NCI-H524 treated with DMSO at 0.1 percent for 48 hours (cell line): Measurements from ENCODE around the gene RRBP1.

Experiments used
- DNase-seq: peaks from one replicate; lab custom pipeline; 2025; lab: John Stamatoyannopoulos, UW

Gene RRBP1, protein sequence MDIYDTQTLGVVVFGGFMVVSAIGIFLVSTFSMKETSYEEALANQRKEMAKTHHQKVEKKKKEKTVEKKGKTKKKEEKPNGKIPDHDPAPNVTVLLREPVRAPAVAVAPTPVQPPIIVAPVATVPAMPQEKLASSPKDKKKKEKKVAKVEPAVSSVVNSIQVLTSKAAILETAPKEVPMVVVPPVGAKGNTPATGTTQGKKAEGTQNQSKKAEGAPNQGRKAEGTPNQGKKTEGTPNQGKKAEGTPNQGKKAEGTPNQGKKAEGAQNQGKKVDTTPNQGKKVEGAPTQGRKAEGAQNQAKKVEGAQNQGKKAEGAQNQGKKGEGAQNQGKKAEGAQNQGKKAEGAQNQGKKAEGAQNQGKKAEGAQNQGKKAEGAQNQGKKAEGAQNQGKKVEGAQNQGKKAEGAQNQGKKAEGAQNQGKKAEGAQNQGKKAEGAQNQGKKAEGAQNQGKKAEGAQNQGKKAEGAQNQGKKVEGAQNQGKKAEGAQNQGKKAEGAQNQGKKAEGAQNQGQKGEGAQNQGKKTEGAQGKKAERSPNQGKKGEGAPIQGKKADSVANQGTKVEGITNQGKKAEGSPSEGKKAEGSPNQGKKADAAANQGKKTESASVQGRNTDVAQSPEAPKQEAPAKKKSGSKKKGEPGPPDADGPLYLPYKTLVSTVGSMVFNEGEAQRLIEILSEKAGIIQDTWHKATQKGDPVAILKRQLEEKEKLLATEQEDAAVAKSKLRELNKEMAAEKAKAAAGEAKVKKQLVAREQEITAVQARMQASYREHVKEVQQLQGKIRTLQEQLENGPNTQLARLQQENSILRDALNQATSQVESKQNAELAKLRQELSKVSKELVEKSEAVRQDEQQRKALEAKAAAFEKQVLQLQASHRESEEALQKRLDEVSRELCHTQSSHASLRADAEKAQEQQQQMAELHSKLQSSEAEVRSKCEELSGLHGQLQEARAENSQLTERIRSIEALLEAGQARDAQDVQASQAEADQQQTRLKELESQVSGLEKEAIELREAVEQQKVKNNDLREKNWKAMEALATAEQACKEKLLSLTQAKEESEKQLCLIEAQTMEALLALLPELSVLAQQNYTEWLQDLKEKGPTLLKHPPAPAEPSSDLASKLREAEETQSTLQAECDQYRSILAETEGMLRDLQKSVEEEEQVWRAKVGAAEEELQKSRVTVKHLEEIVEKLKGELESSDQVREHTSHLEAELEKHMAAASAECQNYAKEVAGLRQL (N-terminal part only)

DNA sequence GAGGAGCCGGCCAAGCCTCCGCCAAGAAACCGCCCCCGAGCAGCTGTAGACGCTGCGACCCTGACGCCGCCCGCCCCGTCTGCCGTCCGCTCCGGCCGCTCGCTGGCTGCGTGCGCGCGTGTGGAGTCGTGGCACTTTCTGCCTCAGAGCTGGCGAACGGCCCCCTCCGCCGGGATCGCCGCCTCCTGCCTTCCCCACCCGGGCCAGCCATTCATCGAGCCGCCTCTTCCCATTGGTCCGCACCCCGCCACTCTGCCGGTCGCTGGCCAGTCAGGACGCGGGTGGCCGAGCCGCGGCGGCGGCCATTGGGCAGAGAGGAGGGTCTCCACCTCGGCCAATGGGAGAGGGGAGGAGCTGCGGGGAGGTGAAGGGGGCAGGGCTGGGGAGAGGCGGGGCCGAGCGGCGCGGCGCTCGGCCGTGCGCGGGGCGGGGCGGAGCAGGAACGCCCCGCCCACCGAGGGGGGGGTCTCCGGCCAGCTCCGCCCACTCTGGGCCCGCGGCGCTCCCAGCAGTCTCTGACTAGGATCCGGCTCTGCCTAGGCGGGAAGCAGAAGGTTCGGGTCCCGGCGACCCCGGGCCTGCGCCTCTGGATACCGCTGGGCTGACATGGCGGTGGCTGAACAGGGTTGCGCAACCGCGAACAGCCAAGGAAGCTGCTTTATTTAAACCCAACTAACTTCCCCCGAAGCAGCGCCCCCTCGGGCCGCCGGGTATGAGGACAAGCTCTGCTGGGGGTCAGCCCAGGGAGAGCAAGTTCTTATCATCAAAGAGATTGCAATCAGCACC is at the start of gene RRBP1:
RRBP1 (minus strand) TSS at position 140 of the 786 bp plus-strand sequence. CDS start 21,735 bp downstream, outside the sequence.
- peak; percentile 85 for DNase-seq

DNA sequence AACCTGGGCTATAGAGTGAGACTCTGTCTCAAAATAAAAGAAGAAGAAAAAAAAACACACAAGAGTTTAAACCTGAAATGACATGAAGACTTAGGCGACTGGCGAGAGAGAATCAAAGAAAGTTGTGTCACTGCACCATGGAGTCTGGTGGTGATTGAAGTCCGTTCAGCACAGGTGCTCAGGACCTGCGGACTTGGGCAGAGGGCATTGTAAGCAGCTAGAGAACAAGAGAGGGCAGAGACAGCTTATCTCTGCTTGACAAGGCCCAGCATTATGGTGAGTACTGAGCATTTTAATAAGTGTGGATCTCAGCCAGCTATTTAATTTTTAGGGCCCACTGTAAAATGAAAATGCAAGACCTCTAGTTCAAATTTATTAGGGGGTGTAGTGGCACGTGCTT is 49.2 kb upstream of the RRBP1 start:
- DNase-seq, result no peak

DNA sequence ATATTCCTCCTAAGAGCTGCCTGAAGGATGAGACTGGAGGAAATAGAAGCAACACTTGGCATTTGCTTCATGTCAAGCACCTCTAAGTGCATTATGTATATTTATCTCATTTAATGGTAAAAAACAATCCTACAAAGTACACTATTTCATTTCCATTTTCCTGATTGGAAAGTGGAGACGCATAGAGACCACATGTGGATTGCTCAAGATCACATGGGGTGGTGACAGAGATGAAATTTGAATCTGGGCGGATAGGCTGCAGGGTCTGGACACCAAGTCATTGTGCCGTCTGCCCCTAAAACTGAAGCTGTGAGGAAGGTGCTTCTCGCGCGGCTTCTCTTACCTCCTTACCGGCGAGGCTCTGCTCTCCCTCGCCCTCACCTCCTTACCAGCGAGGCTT is 48.0 kb upstream of the RRBP1 start:
- no peak for DNase-seq

DNA sequence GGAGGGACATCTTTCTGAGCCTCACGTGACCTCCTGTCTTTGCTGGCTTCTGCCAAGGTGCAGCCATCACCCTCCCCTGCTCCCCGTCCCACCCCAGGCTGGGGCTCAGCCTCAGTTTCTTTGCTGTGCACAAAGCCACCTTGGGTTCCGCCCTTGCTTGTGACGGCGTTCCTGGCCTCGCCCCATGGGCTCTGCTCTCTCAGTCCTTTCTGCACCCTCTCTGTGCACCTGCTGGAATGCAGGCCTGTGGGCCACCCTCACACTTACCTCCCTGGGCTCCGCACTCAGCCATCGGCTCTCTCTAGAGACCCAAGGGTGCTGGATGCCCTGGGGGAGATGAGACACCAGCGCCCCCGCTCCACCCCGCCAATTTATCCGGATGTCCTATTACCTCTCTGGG is 46.0 kb upstream of the RRBP1 start:
- no peak for DNase-seq

DNA sequence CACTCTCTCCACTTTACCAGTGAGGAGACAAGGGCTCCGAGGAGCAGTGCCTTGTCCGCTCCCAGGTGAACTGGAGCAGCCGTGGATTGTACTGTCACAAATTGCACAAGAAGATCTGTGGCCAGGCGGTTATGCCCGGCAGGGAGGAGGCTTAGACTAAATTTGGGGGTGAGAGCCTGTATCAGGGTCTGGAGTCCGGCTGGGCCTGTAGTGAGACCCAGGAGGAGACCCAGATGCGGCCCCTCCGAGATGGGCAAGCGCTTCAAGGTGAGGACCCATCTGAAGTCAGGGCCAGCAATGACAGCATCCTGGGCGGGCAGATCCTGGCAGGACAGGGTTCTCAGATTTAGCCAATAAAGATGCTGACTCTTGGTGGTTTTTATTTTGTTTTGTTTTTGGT is 45.3 kb upstream of the RRBP1 start:
- DNase-seq, result no peak

DNA sequence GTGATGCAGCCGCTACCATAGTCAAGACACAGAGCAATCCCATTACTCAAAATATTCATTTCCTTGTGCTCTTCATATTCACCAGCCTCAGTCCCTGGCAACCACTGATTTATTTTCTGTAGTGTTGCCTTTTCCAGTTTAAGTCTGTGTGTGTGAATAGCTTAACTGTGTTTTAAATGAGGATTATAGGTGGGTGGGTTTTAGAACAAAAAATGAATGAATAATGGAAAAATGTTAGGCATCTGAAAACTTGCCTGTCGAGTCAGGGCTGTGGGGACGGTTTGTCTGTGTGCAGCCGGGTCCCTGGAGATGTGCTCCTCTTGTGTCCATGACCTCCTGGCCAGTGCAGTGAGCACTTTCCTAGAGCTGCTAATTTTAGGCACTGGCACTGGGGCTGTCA is 44.9 kb upstream of the RRBP1 start:
- DNase-seq, result no peak

DNA sequence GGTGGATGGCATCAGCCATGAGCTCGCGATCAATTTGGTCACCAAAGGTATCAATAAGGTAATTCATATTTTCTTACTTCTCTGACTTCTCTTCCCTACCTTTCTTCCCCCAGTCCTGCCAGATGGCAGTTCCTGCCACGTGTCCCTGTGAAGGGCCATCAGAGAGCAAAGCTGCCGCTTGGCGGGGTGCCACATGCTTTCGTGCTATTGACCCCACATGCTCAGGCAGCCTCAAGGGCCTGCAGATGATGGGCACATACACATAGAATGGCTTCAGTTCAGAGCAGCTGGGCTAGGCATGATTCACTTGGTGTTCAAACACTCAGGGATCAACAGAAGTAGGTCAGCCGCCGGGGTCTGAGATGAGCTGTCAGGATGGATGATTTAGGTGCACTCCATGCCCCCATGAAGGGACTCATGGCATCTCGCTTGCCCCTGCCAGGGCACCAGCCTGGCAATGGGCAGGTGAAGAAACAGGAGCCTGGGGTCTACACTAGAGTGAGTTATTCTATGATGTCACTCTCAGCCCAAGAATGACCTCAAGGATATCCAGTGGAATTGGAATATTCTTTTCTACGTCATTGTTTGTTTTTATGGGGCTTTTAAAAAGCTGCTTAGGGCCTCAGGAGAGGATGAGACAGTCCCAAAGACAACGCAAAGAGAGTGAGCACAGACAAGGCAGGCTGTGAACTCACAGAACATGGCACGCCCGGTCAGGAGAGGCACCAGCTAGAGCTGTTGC is 43.2 kb upstream of the RRBP1 start:
- DNase-seq, result peak; percentile 98

DNA sequence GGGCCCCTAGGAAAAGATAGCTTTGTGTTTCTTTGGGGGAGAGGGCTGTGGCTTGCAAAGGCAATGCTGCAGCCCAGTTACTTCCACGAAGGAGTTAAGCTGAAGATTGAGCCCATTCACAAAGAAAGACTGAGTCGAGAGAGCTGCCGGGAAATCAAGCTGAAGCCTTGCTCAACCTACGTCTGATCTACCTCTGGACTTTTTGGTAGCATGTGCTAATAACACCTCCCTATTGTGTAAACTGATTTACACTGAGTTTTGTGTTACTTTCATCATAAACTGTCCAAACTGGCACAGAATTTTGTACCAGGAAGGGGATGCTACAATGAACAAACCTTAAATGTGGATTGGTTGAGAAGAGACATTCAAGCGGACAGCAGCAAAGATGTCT is 41.3 kb upstream of the RRBP1 start:
- DNase-seq, result no peak

DNA sequence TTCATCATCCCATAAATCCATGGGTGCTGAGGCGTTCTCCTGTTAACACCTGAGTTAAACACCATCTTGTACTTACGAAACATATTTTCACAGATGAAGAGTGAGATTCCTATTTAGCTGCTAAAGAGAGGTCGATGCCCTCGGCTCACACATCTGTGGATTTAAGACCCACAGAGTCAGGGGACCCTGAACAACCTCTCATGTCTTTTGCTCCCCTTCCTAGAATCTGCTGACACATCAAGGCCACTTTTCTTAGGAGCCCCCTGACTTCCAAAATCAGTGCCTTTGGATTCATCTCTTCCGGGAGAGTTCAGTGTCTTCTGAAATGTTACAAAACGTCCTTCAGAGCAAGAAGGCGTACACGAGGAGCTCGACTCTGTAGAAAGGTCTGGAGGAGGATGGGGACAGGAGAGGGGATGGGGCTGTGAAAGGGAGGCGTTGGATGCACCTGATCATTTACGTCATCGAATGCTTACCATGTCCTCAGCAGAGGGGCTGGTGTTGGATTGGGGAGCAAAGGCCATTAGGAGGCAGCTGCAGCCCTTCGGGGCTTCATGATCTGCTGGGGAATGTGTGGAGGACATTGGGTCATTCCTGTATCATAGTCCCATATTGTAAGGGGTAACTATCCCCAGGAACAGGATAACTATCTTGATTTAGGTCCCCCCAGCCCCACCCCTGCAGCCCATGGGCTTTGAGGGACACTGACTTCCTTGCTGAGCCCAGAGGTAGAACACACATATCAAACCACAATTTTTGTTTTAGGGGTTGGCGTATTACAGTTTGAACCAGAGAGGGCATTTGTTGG is 40.7 kb upstream of the RRBP1 start:
- no peak for DNase-seq

DNA sequence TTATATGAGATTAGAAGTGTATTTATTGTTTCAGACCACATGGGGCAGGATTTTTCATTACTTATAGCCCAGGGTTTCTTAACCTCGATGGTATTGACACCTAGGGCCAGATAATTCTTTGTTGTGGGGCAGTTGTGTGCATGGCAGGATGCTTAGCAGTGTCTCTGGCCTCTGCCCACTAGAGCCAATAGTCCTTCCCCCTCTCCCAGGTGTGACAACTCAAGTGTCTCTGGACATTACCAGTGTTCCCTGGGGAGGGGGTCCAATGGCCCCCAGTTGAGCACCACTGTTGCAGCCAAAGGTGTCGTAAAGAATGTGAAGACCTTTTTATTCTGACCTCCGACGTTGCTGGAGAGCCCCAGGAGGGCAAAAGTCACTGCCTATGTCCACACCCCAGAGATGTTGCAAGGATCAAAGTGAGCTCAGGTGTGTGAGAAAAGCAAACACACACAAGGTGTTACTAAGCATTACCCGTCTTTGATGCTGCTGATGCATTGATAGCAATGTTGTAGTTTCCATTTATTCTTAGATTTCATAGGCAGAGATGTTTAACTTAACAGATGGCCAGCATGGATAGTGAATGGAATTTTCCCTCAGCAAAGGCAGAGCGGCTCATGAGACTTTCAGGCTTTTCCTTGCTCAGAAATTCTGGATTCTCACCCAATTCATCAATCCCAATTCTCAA is 39.9 kb upstream of the RRBP1 start:
- DNase-seq, result no peak

DNA sequence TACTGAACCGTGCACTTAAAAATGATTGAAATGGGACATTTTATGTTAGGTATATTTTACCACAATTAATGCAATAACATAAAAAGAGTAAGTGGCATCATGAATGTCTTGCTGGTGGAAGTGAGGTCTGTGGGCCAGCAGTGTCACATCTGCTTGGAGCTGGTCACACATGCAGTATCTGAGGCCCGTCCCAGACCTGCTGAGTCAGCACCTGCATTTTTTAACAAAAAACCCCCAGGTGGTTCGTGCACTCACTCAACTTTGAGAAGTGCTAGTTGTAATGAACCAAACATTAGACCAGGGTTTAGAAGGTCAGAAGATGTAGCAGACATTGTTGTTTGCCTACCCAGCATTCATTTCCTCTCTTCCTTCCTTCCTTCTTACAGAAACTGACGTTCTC is 38.7 kb upstream of the RRBP1 start:
- no peak for DNase-seq

DNA sequence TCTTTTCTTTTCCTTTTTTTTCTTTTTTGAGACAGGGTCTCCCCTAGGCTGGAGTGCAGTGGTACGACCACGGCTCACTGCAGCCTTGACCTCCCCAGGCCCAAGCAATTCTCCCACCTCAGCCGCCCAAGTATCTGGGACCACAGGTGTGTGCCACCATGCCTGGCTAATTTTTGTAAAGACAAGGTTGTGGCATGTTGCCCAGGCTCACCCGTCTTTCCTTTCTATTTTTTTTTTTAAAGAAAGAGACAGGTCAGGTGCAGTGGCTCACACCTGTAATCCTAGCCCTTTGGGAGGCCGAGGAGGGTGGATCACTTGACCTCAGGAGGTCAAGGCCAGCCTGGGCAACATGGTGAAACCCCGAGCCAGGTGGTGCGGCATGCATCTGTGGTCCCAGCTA is 34.3 kb upstream of the RRBP1 start:
- no peak for DNase-seq

DNA sequence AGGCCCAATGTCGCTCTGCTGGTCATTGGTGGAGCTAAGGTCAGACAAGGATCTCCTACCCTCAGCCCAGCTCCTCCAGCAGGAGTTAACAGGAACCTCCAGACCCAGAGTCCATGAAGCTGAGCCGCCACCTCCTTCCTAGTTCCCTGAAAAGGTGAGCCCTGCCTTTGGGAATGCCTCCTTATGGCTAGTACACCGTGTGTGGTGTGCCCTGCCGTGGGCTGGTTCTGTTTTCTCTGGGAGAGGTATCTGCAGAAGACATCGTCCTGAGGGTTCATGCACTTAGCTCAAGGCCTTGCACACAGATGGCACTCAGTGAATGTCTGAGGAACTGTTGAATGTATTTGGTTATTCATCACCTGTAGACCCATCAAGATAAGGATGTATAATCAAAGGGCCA is 33.0 kb upstream of the RRBP1 start:
- no peak for DNase-seq

DNA sequence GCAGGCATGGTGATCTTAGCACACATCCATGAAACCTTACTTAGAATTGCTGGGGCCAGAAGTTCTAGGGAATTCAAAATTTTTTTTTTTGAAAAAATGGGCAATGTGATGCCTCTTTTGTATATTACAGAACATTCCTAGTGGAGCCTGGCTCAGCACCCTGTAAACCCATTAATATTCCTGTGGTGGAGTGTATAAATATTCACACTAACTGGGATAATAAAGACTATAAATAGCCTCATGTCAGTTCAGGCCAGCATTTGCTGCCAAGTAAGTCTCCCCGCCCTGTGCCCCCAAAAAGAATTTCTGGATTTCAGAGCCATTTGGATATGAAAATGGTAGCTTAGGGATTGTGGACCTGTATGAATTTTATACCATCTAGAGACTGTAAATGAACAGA is 32.6 kb upstream of the RRBP1 start:
- no peak for DNase-seq

DNA sequence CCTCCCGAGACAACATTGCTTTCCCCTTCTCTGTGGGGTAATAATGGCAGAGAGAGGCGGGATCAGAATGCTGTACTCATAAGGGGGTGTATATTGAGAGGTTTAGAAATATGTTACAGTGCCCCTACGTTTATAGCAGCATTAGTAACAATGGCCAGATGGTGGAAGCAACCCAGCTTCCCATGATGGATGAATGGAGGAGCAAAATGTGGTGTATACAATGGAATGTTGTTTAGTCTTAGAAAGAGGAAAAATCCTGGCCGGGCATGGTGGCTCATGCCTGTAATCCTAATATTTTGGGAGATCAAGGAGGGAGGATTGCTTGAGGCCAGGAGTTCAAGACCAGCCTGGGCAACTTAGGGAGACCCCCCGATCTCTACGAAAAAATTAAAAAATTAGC is 30.7 kb upstream of the RRBP1 start:
- no peak for DNase-seq

DNA sequence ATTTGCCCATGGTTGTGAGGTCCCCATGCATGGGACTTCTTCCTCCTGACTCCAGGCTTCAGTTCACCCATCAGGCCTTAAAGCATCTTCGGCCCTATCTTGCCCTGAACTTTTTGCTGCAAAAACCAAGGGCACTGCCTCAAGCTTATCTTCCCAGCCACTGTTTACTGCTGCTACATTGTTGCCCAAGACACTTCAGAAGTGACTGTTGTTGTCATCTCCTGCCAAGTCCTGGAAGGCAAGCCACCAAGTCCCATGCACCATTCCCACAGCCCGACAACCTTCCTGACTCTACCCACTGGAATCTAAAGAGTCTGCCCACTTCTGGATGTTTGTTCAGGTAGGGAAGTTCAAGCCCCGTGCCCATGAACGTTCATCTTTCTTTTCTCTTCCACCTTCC is 30.2 kb upstream of the RRBP1 start:
- DNase-seq, result no peak

DNA sequence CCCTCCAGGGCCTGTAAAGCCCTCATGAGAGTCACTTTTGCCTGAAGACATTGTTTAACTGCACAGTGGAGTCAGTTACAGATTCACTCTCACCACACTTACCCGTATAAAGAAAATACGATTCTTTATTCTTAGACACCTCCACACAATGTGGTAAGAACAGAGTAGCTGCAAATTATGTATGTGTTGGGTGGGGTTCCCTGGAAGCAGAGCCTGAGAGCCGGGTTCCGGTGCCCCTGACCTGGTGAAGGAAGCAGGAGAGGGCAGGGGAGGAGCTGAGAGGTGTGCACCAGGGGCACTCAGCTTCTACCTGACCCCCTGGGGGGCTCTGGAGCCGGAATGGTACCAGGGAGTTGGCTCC is 29.2 kb upstream of the RRBP1 start:
- DNase-seq, result no peak

DNA sequence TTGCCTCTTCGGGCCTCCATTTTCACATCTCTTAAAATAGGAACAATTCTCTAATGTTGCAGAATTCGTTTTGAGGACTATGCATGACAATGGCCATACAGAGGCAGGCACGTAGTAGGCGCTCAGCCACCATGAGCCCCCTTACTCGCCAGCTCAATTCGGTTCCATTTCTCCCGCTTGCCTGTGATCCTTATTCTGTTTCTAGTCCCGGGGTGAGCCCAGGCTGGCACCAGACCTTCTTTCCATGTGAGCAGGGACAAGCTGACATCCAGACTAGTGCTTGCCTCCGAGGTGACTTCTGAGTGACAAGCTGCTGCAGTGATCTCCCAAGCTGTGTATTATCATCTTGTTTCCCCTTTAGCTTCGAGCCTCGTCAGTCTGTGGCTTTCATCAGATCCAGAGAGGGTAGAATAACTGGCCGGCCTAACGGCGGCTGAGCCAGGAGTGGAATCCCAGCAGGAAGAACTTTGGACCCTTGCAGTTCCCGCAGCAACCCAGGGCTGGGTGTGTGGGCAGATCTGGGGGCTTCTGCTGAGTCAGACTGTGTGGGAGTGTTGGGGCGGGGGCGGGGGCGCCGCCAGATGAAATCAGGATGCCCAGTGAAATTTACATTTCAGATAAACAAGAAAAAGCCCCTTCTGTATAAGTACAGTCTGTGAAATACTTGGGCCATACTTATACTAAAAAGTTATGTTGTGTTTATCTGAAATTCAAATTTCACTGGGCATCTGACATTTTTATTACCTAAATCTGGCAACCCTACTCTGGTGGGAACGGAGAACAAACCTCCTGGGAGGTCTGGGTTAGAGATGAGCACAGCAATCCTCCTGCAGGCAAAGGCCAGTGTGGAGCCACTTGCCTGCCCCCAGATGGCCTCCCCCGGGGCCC is 28.6 kb upstream of the RRBP1 start:
- DNase-seq, result peak; percentile 35
